ENCODE data around the gene USP17L19.
"Not testable (repeated sequence)": the region's sequence is repeated elsewhere in the genome, so short reads cannot be mapped to it uniquely, and the experiment has no call there.

Gene USP17L19, protein sequence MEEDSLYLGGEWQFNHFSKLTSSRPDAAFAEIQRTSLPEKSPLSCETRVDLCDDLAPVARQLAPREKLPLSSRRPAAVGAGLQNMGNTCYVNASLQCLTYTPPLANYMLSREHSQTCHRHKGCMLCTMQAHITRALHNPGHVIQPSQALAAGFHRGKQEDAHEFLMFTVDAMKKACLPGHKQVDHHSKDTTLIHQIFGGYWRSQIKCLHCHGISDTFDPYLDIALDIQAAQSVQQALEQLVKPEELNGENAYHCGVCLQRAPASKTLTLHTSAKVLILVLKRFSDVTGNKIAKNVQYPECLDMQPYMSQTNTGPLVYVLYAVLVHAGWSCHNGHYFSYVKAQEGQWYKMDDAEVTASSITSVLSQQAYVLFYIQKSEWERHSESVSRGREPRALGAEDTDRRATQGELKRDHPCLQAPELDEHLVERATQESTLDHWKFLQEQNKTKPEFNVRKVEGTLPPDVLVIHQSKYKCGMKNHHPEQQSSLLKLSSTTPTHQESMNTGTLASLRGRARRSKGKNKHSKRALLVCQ

DNA sequence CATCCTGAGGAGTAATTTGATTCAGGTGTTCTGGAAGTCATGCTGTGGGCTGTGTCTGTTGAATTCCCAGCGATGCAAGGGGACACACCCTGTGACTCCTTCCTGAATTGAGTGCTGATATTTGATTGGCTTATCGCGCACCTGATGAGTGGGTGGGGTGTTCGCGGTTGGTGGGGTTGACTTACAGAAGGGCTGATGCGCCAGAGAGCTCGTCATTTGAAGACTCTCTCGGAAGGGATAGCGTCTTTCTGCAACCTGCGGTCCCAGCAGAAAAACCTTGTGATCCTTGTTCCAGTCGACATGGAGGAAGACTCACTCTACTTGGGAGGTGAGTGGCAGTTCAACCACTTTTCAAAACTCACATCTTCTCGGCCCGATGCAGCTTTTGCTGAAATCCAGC is at the start of gene USP17L19:
USP17L19 (plus strand) TSS at position 301 of the 400 bp plus-strand sequence; CDS start at position 301, 0 bp downstream.
- not testable (repeated sequence) for DNase-seq (ENCODE audit: low spot score)

DNA sequence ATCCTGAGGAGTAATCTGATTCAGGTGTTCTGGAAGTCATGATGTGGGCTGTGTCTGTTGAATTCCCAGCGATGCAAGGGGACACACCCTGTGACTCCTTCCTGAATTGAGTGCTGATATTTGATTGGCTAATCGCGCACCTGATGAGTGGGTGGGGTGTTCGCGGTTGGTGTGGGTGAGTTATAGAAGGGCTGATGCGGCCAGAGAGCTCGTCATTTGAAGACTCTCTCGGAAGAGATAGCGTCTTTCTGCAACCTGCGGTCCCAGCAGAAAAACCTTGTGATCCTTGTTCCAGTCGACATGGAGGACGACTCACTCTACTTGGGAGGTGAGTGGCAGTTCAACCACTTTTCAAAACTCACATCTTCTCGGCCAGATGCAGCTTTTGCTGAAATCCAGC is 42.8 kb upstream of the USP17L19 start, which contains the start of gene USP17L10:
USP17L10 (plus strand) TSS at position 301 of the 400 bp plus-strand sequence; CDS start at position 301, 0 bp downstream.
- not testable (repeated sequence) for DNase-seq (ENCODE audit: low spot score)

DNA sequence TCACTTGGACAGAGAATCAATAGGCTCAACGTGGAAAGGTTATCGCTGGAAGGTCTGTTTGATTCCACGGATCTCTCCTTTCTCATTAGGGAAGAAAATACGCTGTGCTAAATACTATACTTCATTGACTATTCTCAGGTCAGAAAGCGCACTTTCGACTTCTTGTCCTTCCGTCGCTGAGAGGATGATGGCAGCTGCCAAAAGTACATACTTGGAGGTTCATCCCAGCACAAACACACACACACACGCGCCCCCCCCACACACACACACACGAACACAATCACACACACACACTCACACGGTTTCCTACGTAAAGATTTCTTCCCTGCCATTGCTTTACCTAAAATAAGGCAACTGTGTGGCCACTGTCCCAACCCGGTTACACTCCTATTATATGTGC is 38.5 kb upstream of the USP17L19 start:
- DNase-seq (ENCODE audit: low spot score), result not testable (repeated sequence)

DNA sequence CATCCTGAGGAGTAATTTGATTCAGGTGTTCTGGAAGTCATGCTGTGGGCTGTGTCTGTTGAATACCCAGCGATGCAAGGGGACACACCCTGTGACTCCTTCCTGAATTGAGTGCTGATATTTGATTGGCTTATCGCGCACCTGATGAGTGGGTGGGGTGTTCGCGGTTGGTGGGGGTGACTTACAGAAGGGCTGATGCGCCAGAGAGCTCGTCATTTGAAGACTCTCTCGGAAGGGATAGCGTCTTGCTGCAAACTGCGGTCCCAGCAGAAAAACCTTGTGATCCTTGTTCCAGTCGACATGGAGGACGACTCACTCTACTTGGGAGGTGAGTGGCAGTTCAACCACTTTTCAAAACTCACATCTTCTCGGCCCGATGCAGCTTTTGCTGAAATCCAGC is 38.1 kb upstream of the USP17L19 start, which contains the start of gene USP17L11:
USP17L11 (plus strand) TSS at position 301 of the 400 bp plus-strand sequence; CDS start at position 301, 0 bp downstream.
- DNase-seq (ENCODE audit: low spot score), result not testable (repeated sequence)

DNA sequence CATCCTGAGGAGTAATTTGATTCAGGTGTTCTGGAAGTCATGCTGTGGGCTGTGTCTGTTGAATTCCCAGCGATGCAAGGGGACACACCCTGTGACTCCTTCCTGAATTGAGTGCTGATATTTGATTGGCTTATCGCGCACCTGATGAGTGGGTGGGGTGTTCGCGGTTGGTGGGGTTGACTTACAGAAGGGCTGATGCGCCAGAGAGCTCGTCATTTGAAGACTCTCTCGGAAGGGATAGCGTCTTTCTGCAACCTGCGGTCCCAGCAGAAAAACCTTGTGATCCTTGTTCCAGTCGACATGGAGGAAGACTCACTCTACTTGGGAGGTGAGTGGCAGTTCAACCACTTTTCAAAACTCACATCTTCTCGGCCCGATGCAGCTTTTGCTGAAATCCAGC is 33.3 kb upstream of the USP17L19 start, which contains the start of gene USP17L12:
USP17L12 (plus strand) TSS at position 301 of the 400 bp plus-strand sequence; CDS start at position 301, 0 bp downstream.
- DNase-seq (ENCODE audit: low spot score), result not testable (repeated sequence)

DNA sequence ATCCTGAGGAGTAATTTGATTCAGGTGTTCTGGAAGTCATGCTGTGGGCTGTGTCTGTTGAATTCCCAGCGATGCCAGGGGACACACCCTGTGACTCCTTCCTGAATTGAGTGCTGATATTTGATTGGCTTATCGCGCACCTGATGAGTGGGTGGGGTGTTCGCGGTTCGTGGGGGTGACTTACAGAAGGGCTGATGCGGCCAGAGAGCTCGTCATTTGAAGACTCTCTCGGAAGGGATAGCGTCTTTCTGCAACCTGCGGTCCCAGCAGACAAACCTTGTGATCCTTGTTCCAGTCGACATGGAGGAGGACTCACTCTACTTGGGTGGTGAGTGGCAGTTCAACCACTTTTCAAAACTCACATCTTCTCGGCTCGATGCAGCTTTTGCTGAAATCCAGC is 28.6 kb upstream of the USP17L19 start, which contains the start of gene USP17L13:
USP17L13 (plus strand) TSS at position 301 of the 400 bp plus-strand sequence; CDS start at position 301, 0 bp downstream.
- DNase-seq (ENCODE audit: low spot score), result not testable (repeated sequence)

DNA sequence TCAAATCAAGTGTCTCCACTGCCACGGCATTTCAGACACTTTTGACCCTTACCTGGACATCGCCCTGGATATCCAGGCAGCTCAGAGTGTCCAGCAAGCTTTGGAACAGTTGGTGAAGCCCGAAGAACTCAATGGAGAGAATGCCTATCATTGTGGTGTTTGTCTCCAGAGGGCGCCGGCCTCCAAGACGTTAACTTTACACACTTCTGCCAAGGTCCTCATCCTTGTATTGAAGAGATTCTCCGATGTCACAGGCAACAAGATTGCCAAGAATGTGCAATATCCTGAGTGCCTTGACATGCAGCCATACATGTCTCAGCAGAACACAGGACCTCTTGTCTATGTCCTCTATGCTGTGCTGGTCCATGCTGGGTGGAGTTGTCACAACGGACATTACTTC is 22.9 kb upstream of the USP17L19 start:
- not testable (repeated sequence) for DNase-seq (ENCODE audit: low spot score)

DNA sequence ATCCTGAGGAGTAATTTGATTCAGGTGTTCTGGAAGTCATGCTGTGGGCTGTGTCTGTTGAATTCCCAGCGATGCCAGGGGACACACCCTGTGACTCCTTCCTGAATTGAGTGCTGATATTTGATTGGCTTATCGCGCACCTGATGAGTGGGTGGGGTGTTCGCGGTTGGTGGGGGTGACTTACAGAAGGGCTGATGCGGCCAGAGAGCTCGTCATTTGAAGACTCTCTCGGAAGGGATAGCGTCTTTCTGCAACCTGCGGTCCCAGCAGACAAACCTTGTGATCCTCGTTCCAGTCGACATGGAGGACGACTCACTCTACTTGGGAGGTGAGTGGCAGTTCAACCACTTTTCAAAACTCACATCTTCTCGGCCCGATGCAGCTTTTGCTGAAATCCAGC is 19.1 kb upstream of the USP17L19 start, which contains the start of gene USP17L15:
USP17L15 (plus strand) TSS at position 301 of the 400 bp plus-strand sequence; CDS start at position 301, 0 bp downstream.
- not testable (repeated sequence) for DNase-seq (ENCODE audit: low spot score)

DNA sequence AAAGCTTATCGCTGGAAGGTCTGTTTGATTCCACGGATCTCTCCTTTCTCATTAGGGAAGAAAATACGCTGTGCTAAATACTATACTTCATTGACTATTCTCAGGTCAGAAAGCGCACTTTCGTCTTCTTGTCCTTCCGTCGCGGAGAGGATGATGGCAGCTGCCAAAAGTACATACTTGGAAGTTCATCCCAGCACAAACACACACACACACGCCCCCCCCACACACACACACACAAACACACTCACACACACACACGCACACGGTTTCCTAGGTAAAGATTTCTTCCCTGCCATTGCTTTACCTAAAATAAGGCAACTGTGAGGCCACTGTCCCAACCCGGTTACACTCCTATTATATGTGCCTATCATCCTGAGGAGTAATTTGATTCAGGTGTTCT is 14.7 kb upstream of the USP17L19 start:
- peak; percentile 1 for DNase-seq (ENCODE audit: low spot score)

DNA sequence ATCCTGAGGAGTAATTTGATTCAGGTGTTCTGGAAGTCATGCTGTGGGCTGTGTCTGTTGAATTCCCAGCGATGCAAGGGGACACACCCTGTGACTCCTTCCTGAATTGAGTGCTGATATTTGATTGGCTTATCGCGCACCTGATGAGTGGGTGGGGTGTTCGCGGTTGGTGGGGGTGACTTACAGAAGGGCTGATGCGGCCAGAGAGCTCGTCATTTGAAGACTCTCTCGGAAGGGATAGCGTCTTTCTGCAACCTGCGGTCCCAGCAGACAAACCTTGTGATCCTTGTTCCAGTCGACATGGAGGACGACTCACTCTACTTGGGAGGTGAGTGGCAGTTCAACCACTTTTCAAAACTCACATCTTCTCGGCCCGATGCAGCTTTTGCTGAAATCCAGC is 9.6 kb upstream of the USP17L19 start, which contains the start of gene USP17L17:
USP17L17 (plus strand) TSS at position 301 of the 400 bp plus-strand sequence; CDS start at position 301, 0 bp downstream.
- DNase-seq (ENCODE audit: low spot score), result not testable (repeated sequence)

DNA sequence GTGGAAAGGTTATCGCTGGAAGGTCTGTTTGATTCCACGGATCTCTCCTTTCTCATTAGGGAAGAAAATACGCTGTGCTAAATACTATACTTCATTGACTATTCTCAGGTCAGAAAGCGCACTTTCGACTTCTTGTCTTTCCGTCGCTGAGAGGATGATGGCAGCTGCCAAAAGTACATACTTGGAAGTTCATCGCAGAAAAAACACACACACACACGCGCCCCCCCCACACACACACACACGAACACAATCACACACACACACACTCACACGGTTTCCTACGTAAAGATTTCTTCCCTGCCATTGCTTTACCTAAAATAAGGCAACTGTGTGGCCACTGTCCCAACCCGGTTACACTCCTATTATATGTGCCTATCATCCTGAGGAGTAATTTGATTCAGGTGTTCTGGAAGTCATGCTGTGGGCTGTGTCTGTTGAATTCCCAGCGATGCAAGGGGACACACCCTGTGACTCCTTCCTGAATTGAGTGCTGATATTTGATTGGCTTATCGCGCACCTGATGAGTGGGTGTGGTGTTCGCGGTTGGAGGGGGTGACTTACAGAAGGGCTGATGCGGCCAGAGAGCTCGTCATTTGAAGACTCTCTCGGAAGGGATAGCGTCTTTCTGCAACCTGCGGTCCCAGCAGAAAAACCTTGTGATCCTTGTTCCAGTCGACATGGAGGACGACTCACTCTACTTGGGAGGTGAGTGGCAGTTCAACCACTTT is 5.1 kb upstream of the USP17L19 start, which contains the start of gene USP17L18:
USP17L18 (plus strand) TSS at position 678 of the 728 bp plus-strand sequence; CDS start at position 678, 0 bp downstream.
- peak; percentile 1 for DNase-seq (ENCODE audit: low spot score)

DNA sequence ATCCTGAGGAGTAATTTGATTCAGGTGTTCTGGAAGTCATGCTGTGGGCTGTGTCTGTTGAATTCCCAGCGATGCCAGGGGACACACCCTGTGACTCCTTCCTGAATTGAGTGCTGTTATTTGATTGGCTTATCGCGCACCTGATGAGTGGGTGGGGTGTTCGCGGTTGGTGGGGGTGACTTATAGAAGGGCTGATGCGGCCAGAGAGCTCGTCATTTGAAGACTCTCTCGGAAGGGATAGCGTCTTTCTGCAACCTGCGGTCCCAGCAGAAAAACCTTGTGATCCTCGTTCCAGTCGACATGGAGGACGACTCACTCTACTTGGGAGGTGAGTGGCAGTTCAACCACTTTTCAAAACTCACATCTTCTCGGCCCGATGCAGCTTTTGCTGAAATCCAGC is 4.6 kb downstream of the USP17L19 start, which contains the start of gene USP17L20:
USP17L20 (plus strand) TSS at position 301 of the 400 bp plus-strand sequence; CDS start at position 301, 0 bp downstream.
- not testable (repeated sequence) for DNase-seq (ENCODE audit: low spot score)

DNA sequence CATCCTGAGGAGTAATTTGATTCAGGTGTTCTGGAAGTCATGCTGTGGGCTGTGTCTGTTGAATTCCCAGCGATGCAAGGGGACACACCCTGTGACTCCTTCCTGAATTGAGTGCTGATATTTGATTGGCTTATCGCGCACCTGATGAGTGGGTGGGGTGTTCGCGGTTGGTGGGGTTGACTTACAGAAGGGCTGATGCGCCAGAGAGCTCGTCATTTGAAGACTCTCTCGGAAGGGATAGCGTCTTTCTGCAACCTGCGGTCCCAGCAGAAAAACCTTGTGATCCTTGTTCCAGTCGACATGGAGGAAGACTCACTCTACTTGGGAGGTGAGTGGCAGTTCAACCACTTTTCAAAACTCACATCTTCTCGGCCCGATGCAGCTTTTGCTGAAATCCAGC is 9.4 kb downstream of the USP17L19 start, which contains the start of gene USP17L21:
USP17L21 (plus strand) TSS at position 301 of the 400 bp plus-strand sequence; CDS start at position 301, 0 bp downstream.
- not testable (repeated sequence) for DNase-seq (ENCODE audit: low spot score)

DNA sequence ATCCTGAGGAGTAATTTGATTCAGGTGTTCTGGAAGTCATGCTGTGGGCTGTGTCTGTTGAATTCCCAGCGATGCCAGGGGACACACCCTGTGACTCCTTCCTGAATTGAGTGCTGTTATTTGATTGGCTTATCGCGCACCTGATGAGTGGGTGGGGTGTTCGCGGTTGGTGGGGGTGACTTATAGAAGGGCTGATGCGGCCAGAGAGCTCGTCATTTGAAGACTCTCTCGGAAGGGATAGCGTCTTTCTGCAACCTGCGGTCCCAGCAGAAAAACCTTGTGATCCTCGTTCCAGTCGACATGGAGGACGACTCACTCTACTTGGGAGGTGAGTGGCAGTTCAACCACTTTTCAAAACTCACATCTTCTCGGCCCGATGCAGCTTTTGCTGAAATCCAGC is 14.1 kb downstream of the USP17L19 start, which contains the start of gene USP17L22:
USP17L22 (plus strand) TSS at position 301 of the 400 bp plus-strand sequence; CDS start at position 301, 0 bp downstream.
- not testable (repeated sequence) for DNase-seq (ENCODE audit: low spot score)

DNA sequence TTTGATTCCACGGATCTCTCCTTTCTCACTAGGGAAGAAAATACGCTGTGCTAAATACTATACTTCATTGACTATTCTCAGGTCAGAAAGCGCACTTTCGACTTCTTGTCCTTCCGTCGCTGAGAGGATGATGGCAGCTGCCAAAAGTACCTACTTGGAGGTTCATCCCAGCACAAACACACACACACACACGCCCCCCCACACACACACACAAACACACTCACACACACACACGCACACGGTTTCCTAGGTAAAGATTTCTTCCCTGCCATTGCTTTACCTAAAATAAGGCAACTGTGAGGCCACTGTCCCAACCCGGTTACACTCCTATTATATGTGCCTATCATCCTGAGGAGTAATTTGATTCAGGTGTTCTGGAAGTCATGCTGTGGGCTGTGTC is 18.5 kb downstream of the USP17L19 start:
- DNase-seq (ENCODE audit: low spot score), result not testable (repeated sequence)
